Measurements from ENCODE around the gene C19orf73.
"Not testable (repeated sequence)": the region's sequence is repeated elsewhere in the genome, so short reads cannot be mapped to it uniquely, and the experiment has no call there.

C19orf73 gene

GRCh38 chr19:49135686-49136085 lies 16.7 kb upstream of the C19orf73 start:
- Mint-ChIP-seq H3K27ac (no peak overlapping the region), H3K4me1 (ENCODE audit: low read depth) (peaks cover 13% of the 10 kb centered on the region), H3K4me3 (no peak overlapping the region), H3K36me3 (ENCODE audit: low read depth) (no peaks in the 10 kb centered on the region), H3K9me3 (no peaks in the 10 kb centered on the region), H3K27me3 (peaks cover 17% of the 10 kb centered on the region)

- Mint-ChIP-seq H3K36me3 (ENCODE audit: low read depth) (no peaks in the 10 kb centered on the region), H3K27me3 (peaks cover 17% of the 10 kb centered on the region), H3K9me3 (no peaks in the 10 kb centered on the region), H3K4me3 (peak overlapping the region; percentile 65), H3K27ac (no peak overlapping the region), H3K4me1 (ENCODE audit: low read depth) (peaks cover 15% of the 10 kb centered on the region)
Measured at GRCh38 chr19:49133621-49134454, 14.9 kb upstream of the C19orf73 start.

GRCh38 chr19:49132974-49133609 lies 14.1 kb upstream of the C19orf73 start:
- Mint-ChIP-seq H3K4me3 (peak overlapping the region; percentile 65), H3K36me3 (ENCODE audit: low read depth) (no peaks in the 10 kb centered on the region), H3K27ac (no peak overlapping the region), H3K27me3 (peaks cover 17% of the 10 kb centered on the region), H3K4me1 (ENCODE audit: low read depth) (peaks cover 23% of the 10 kb centered on the region), H3K9me3 (no peaks in the 10 kb centered on the region)

GRCh38 chr19:49130325-49130724 lies 11.4 kb upstream of the C19orf73 start:
- Mint-ChIP-seq H3K36me3 (ENCODE audit: low read depth) (no peaks in the 10 kb centered on the region), H3K9me3 (no peaks in the 10 kb centered on the region), H3K27me3 (peaks cover 13% of the 10 kb centered on the region), H3K27ac (no peak overlapping the region), H3K4me3 (no peak overlapping the region), H3K4me1 (ENCODE audit: low read depth) (peaks cover 27% of the 10 kb centered on the region)

GRCh38 chr19:49129238-49129583 lies 10.3 kb upstream of the C19orf73 start:
- peaks cover 5% of the 10 kb centered on the region for H3K27me3 Mint-ChIP-seq
- H3K36me3 Mint-ChIP-seq (ENCODE audit: low read depth) = no peaks in the 10 kb centered on the region
- H3K27ac Mint-ChIP-seq = no peak overlapping the region
- peaks cover 23% of the 10 kb centered on the region for H3K4me1 Mint-ChIP-seq (ENCODE audit: low read depth)
- H3K4me3 Mint-ChIP-seq = peak overlapping the region; percentile 83
- H3K9me3 Mint-ChIP-seq = no peaks in the 10 kb centered on the region

- Mint-ChIP-seq H3K4me1 (ENCODE audit: low read depth) (peaks cover 18% of the 10 kb centered on the region), H3K27me3 (peaks cover 4% of the 10 kb centered on the region), H3K36me3 (ENCODE audit: low read depth) (no peaks in the 10 kb centered on the region), H3K27ac (peak overlapping the region; percentile 53), H3K4me3 (peak overlapping the region; percentile 83), H3K9me3 (no peaks in the 10 kb centered on the region)
Measured at GRCh38 chr19:49128545-49129237, 9.7 kb upstream of the C19orf73 start.

- no peaks in the 10 kb centered on the region for H3K27me3 Mint-ChIP-seq
- peak overlapping the region; percentile 83 for H3K4me3 Mint-ChIP-seq
- no peaks in the 10 kb centered on the region for H3K36me3 Mint-ChIP-seq (ENCODE audit: low read depth)
- H3K27ac Mint-ChIP-seq = peak overlapping the region; percentile 87
- H3K9me3 Mint-ChIP-seq = no peaks in the 10 kb centered on the region
- H3K4me1 Mint-ChIP-seq (ENCODE audit: low read depth) = peaks cover 14% of the 10 kb centered on the region
Measured at GRCh38 chr19:49127674-49128544, 9.0 kb upstream of the C19orf73 start.

- not testable (repeated sequence) for H3K4me3 Mint-ChIP-seq; H3K36me3 Mint-ChIP-seq (ENCODE audit: low read depth); H3K27me3 Mint-ChIP-seq; H3K27ac Mint-ChIP-seq; H3K9me3 Mint-ChIP-seq
- peaks cover 14% of the 10 kb centered on the region for H3K4me1 Mint-ChIP-seq (ENCODE audit: low read depth)
Measured at GRCh38 chr19:49127225-49127624, 8.3 kb upstream of the C19orf73 start.

GRCh38 chr19:49126575-49126974 lies 7.6 kb upstream of the C19orf73 start:
- H3K9me3 Mint-ChIP-seq = no peaks in the 10 kb centered on the region
- H3K27me3 Mint-ChIP-seq = no peaks in the 10 kb centered on the region
- H3K4me1 Mint-ChIP-seq (ENCODE audit: low read depth) = peaks cover 14% of the 10 kb centered on the region
- H3K4me3 Mint-ChIP-seq = no peak overlapping the region
- no peaks in the 10 kb centered on the region for H3K36me3 Mint-ChIP-seq (ENCODE audit: low read depth)
- no peak overlapping the region for H3K27ac Mint-ChIP-seq

GRCh38 chr19:49125025-49125731 lies 6.2 kb upstream of the C19orf73 start:
- Mint-ChIP-seq H3K9me3 (no peaks in the 10 kb centered on the region), H3K27me3 (peaks cover 9% of the 10 kb centered on the region), H3K27ac (no peak overlapping the region)

GRCh38 chr19:49123285-49123684 lies 4.3 kb upstream of the C19orf73 start:
- H3K27me3 Mint-ChIP-seq; H3K9me3 Mint-ChIP-seq; H3K36me3 Mint-ChIP-seq (ENCODE audit: low read depth); H3K27ac Mint-ChIP-seq; H3K4me3 Mint-ChIP-seq: not testable (repeated sequence)
- H3K4me1 Mint-ChIP-seq (ENCODE audit: low read depth) = peaks cover 17% of the 10 kb centered on the region

More at GRCh38 chr19:49125025-49125731, 6.2 kb upstream of the C19orf73 start:
- H3K4me3 Mint-ChIP-seq = no peak overlapping the region
- H3K4me1 Mint-ChIP-seq (ENCODE audit: low read depth) = peaks cover 21% of the 10 kb centered on the region
- H3K36me3 Mint-ChIP-seq (ENCODE audit: low read depth) = no peaks in the 10 kb centered on the region

GRCh38 chr19:49121841-49122240 lies 2.9 kb upstream of the C19orf73 start:
- not testable (repeated sequence) for H3K27ac Mint-ChIP-seq; H3K9me3 Mint-ChIP-seq; H3K36me3 Mint-ChIP-seq (ENCODE audit: low read depth); H3K27me3 Mint-ChIP-seq; H3K4me3 Mint-ChIP-seq
- peaks cover 24% of the 10 kb centered on the region for H3K4me1 Mint-ChIP-seq (ENCODE audit: low read depth)

- Mint-ChIP-seq H3K9me3 (no peaks in the 10 kb centered on the region), H3K27ac (peak overlapping the region; percentile 8), H3K36me3 (ENCODE audit: low read depth) (no peaks in the 10 kb centered on the region), H3K4me1 (ENCODE audit: low read depth) (peaks cover 24% of the 10 kb centered on the region), H3K27me3 (peaks cover 9% of the 10 kb centered on the region), H3K4me3 (peak overlapping the region; percentile 69)
Measured at GRCh38 chr19:49120868-49121267, 1.9 kb upstream of the C19orf73 start.

GRCh38 chr19:49120325-49120683 lies 1.4 kb upstream of the C19orf73 start:
- no peaks in the 10 kb centered on the region for H3K9me3 Mint-ChIP-seq
- no peaks in the 10 kb centered on the region for H3K36me3 Mint-ChIP-seq (ENCODE audit: low read depth)
- H3K27me3 Mint-ChIP-seq = peaks cover 9% of the 10 kb centered on the region
- H3K4me1 Mint-ChIP-seq (ENCODE audit: low read depth) = peaks cover 25% of the 10 kb centered on the region
- H3K27ac Mint-ChIP-seq = no peak overlapping the region
- H3K4me3 Mint-ChIP-seq = peak overlapping the region; percentile 69
